Peyer's patch (tissue), 4 donors: ENCODE data around the gene SEMA3C. TPM values are rescaled to one million over a fixed set of nuclear protein-coding genes. Genes with fewer than 3 reads are reported as not detected.

ENCODE experiments used
- DNase-seq, 3 donors: peaks; one replicate each; pipeline ENCODE4 v3.0.0-alpha.2; 2017 to 2019
- H3K27ac ChIP-seq, 4 donors: fragments of 200-600 bp; sonication (generic); one replicate each; pipeline ENCODE4 v1.5.1; 2016 to 2019
- H3K27me3 ChIP-seq, 2 donors: fragments of 200-600 bp; sonication (generic); one replicate each; pipeline ENCODE4 v1.5.1; 2019
- H3K36me3 ChIP-seq, 3 donors: fragments of 200-600 bp; sonication (generic); one replicate each; pipeline ENCODE4 v1.5.1; 2016 to 2019
- H3K4me1 ChIP-seq, 4 donors: fragments of 200-600 bp; sonication (generic); one replicate each; pipeline ENCODE4 v1.5.1; 2016 to 2019
- H3K4me3 ChIP-seq, 4 donors: fragments of 200-600 bp; sonication (generic); 1 replicate in 3 of 4; 2 replicates in 1 of 4; pipeline ENCODE4 v1.5.1; 2016 to 2019; ENCODE audit warnings: mild to moderate bottlenecking in 1 of 4
- H3K9me3 ChIP-seq, 4 donors: fragments of 200-600 bp; sonication (generic); one replicate each; pipeline ENCODE4 v1.5.1; 2016 to 2019; ENCODE audit warnings: mild to moderate bottlenecking in 1 of 4
- CTCF ChIP-seq, 6 experiments: fragments of 450-650 bp in 4 of 6; fragments of 200-600 bp in 2 of 6; sonication (generic) in 1 of 6; IDR thresholded peaks; one replicate each; pipeline ENCODE4 v1.5.1; 2017 to 2019; ENCODE audit warnings: antibody characterized with exemption in 6 of 6, mild to moderate bottlenecking in 3 of 6, moderate library complexity in 1 of 6
- POLR2A ChIP-seq, 2 donors: fragments of 450-650 bp; IDR thresholded peaks; one replicate each; pipeline ENCODE4 v1.5.1; 2017; ENCODE audit warnings: antibody characterized with exemption in 2 of 2, mild to moderate bottlenecking in 2 of 2, moderate library complexity in 2 of 2
- total RNA-seq, 4 donors: library from RNA; depleted of rRNA; stranded (reverse); fragments of >200 nt; gene quantifications; one replicate each; pipeline ENCODE4 v1.1.0, GENCODE V29; 2016

The SEMA3C gene
- total RNA-seq, 4 donors from 2014 or later = 35.7 to 120 (median 56.4) TPM

DNA sequence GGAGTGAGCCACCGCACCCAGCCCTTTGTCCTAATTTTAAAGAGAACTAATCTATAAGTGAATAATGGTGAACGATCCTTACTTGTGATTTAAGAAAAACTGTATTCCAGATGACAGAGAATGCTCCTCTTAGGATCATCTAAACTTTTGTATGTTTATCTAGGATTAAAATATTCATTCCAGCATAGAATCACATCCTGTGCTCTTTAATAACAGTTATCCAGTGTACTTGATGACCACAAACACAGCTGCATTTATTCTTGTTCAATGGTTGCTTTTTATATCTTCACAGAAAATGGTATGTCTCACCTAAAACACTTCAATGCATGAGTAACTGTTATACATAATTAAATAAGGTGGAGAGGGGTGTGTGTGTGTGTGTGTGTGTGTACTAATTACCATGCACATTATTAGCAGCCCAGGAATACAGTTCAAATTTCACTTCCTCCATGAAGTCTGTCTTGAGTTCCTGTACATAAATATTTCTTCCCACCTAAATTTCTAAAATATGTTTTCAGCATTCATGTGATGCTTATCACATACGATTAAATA lies 38.5 kb upstream of the SEMA3C start:
- no peak for DNase-seq
- TF ChIP-seq CTCF (IDR thresholded peaks at IDR 0.05) (no peak), POLR2A (IDR thresholded peaks at IDR 0.05) (no peak)
- Histone ChIP-seq H3K27ac (no peak overlapping the region), H3K9me3 (no peaks in the 10 kb centered on the region), H3K36me3 (no peaks in the 10 kb centered on the region), H3K4me3 (no peak overlapping the region), H3K4me1 (no peaks in the 10 kb centered on the region), H3K27me3 (no peaks in the 10 kb centered on the region)

GRCh38 chr7:80954191-80954590 lies 35.3 kb upstream of the SEMA3C start:
- no peak for DNase-seq
- H3K4me1 ChIP-seq = no peaks in the 10 kb centered on the region
- H3K4me3 ChIP-seq = no peak overlapping the region
- TF ChIP-seq CTCF (IDR thresholded peaks at IDR 0.05) (no peak), POLR2A (IDR thresholded peaks at IDR 0.05) (no peak)
- H3K36me3 ChIP-seq = no peaks in the 10 kb centered on the region
- no peak overlapping the region for H3K27ac ChIP-seq
- H3K27me3 ChIP-seq = no peaks in the 10 kb centered on the region
- H3K9me3 ChIP-seq = no peaks in the 10 kb centered on the region

DNA sequence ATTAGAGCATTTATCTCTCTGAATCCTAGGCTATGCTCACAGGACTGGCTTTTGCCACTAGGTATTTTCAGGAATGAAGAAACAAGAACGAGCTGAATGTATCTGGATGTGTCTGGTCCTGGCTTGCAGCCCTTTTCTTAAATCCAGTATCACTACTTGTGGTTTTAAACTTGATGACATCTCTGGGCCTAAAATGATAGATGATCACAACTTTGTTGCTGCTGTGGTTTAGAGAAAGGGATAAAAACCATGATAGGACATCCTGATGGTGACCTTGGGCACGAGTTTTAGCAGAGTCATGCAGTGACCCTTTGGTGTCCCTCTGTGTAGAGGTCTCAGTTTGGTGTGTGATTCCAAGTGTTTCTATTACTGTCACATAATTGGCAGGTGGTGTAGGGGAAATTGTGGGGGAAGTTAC lies 31.7 kb upstream of the SEMA3C start:
- Histone ChIP-seq H3K27ac (no peak overlapping the region), H3K27me3 (no peaks in the 10 kb centered on the region), H3K36me3 (no peaks in the 10 kb centered on the region), H3K4me3 (no peak overlapping the region), H3K4me1 (no peaks in the 10 kb centered on the region), H3K9me3 (no peaks in the 10 kb centered on the region)
- TF ChIP-seq CTCF (IDR thresholded peaks at IDR 0.05) (no peak), POLR2A (IDR thresholded peaks at IDR 0.05) (no peak)
- DNase-seq = no peak

- no peak for DNase-seq
- no peaks in the 10 kb centered on the region for H3K9me3 ChIP-seq
- no peak overlapping the region for H3K27ac ChIP-seq
- H3K27me3 ChIP-seq = no peaks in the 10 kb centered on the region
- H3K36me3 ChIP-seq = no peaks in the 10 kb centered on the region
- no peak overlapping the region for H3K4me3 ChIP-seq
- TF ChIP-seq POLR2A (IDR thresholded peaks at IDR 0.05) (no peak), CTCF (IDR thresholded peaks at IDR 0.05) (no peak)
- H3K4me1 ChIP-seq = no peaks in the 10 kb centered on the region
Measured at GRCh38 chr7:80949449-80949848, 30.6 kb upstream of the SEMA3C start.

DNA sequence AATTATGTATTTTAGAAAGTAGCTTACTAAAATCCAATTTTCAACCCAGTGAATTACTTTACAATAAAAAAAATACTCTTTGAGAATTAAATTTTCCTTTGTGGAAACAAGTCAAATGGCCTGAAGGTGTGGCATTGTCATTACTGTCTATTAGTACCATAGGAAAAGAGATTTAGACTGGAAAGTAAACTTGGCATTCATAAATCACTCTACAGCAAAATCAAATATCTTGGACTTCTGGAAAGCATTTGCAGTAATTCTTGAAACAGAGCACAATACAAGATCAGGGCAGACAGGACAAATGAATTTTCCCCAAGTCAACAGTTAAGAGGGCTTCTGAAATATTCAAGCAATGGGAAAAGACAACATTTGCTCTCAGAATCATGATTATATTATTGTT lies 28.0 kb upstream of the SEMA3C start:
- no peaks in the 10 kb centered on the region for H3K36me3 ChIP-seq
- H3K9me3 ChIP-seq = no peaks in the 10 kb centered on the region
- no peak overlapping the region for H3K27ac ChIP-seq
- H3K27me3 ChIP-seq = no peaks in the 10 kb centered on the region
- no peak for DNase-seq
- no peak for TF ChIP-seq POLR2A (IDR thresholded peaks at IDR 0.05)
- TF ChIP-seq CTCF (IDR thresholded peaks at IDR 0.05) = no peak
- no peak overlapping the region for H3K4me3 ChIP-seq
- H3K4me1 ChIP-seq = peaks cover 0 to 8% (median 0%) of the 10 kb centered on the region in 4 donors

- H3K4me1 ChIP-seq = peaks cover 0 to 9% (median 0%) of the 10 kb centered on the region in 4 donors
- TF ChIP-seq POLR2A (IDR thresholded peaks at IDR 0.05) (no peak), CTCF (IDR thresholded peaks at IDR 0.05) (no peak)
- H3K4me3 ChIP-seq = no peak overlapping the region
- H3K9me3 ChIP-seq = no peaks in the 10 kb centered on the region
- no peak for DNase-seq
- no peaks in the 10 kb centered on the region for H3K36me3 ChIP-seq
- H3K27me3 ChIP-seq = no peaks in the 10 kb centered on the region
- no peak overlapping the region for H3K27ac ChIP-seq
Measured at GRCh38 chr7:80945976-80946375, 27.1 kb upstream of the SEMA3C start.
